HG03095 (cell line): Measurements from ENCODE around the gene BMI1.
"Not testable (repeated sequence)": the region's sequence is repeated elsewhere in the genome, so short reads cannot be mapped to it uniquely, and the experiment has no call there.

Source experiments
- ATAC-seq: cut with Tn5 transposase; IDR thresholded peaks from one replicate; pipeline ENCODE4 v1.9.1; 2021; ENCODE audit warnings: moderate library complexity; ENCODE audit not compliant: unreplicated experiment

The BMI1 gene

DNA sequence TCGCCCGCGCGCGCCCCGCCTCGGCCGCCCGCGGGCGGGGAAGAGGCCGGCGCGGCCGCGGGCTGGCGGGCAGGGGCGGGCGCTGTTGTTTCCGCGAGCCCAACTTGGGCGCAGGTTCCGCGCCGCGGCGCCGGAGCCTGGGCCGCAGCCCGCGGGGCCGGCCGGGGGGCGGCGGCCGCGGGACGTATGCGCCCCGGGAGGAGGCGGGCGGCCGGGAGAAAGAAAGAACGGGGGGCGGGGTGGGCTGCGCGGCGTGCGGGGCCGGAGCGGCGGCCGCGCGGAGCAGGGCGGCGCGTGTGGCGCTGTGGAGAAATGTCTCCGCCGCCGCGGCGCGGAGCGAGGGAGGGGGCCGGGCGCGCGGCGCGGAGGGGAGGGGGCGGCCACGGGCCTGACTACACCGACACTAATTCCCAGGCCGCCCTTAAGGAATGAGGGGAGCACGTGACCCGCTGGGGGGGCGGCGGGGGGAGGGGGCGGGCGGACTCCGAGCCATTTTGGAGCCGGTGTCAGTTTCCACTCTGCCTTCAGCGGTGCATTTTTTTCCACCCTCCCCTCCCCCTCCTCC lies at the start of gene BMI1:
Gene BMI1 (plus strand): TSS at position 509 of the 565 bp plus-strand sequence. CDS start 5,351 bp downstream, outside the sequence.
- peak; percentile 20 for ATAC-seq

DNA sequence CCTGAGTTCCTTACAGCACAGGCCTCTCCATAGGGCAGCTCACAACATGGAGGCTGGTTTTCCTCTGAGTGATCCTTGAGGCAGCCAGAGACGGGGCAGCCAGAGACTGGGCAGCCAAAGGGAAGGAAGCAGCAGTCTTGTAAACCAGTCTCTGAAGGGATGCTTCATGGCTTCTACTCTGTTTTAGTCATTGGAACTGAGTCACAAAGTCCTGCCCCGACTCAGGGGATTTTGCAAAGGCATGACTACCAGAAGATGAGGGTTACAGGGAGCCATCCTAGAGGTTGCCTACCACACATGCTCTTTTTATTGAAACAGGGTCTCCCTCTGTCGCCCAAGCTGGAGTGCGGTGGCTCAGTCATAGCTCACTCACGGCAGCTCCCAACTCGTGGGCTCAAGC lies 49.1 kb upstream of the BMI1 start:
- no peak for ATAC-seq

DNA sequence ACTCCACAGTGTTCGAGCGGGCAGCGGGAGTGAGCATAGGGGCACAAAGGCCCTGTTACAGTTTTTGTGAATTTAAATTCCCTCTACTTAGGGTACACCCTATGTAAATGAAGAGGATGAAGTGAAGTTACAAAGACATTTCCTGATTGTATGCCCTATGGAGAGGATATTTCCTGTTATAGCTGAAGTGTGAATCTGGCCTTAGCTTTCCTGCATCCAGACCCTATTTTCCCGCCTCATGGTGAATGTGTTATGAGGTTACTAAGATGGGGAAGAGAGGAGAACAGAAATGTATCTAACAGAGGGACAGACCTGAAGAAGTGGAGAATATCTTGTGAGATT lies 42.5 kb upstream of the BMI1 start:
- ATAC-seq, result no peak

DNA sequence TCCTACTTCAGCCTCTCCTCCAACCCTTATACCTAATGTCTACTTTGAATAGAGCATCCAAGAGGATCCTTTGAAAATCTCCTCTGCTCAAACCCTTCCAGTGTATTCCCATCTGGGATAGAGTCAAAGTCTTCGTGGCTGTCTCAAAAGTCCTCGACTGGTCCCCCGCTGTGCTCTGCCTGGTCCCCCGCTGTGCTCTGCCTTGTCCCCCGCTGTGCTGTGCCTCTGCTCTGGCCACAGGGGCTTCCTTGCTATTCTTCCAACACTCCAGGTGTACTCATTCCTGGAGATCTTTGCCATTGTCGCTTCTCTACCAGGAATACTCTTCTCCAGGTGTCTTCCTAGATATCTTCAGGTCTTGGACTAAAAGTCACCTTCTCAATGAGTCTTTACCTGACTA lies 40.8 kb upstream of the BMI1 start:
- ATAC-seq, result no peak

DNA sequence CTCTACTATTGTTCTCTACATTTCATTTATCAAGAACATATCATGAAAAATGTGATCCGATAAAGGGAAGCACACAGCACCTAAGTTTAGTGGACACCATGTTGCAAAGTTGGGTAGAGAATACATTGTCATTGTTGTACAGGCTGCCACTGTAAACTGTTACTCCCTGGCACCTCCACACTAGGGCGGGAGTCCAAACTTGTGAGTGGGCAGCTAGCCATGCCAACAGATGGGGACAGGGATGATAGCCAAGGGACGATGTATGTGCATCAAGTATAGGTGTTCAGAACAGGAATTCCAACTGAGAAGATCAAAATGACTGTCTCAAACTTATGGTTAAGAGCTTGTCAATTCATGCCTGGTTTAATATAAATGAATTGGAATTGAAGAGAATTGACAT lies 35.8 kb upstream of the BMI1 start:
- ATAC-seq, result no peak

DNA sequence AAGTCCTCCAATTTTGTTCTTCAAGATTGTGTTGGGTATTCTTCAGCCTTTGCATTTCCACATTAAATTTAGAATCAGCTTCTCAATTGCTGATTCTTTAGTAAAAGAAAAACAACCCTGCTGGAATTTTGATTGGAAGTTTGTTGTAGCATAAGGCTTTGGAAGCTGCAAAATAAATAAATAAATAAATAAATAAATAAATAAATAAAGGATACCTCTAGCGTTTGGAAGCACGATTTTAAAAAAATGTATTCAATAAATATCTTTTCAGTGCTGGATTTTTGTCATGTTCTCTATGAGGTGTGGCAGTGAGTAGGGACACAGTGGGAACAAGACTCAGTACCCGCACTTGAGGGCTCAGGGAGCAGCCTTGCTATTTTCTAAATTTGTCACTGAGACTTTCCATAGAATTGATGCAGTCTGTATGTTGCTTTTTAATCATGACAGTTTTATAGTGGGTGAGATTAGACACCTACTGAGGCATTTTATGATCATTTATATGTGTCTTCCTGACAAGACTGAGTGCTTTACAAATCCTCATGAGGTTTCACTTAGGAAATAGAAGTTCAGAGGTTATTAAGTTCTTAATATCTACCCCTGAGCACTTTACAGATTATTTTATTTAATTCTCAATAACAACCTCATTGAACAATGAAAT lies 27.0 kb upstream of the BMI1 start:
- no peak for ATAC-seq

DNA sequence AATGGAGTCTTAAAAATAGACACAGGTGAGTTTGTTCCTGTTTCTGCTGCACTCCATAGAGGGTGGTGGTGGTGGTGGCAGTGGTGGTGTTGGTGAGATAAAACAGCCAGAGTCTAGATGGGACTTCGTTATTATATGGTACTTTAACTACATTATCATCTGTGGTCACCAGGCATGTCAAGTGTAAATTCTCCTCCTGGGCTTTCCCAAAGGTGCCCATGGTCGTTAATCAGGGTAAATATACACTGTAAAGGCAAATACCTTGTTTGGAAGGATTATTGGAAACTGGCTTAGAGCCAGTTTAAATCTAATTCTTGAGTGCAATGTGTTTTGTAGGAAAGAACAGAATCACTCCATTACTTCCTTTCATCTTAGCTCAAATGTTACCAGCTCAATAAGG lies 26.2 kb upstream of the BMI1 start:
- ATAC-seq, result no peak

DNA sequence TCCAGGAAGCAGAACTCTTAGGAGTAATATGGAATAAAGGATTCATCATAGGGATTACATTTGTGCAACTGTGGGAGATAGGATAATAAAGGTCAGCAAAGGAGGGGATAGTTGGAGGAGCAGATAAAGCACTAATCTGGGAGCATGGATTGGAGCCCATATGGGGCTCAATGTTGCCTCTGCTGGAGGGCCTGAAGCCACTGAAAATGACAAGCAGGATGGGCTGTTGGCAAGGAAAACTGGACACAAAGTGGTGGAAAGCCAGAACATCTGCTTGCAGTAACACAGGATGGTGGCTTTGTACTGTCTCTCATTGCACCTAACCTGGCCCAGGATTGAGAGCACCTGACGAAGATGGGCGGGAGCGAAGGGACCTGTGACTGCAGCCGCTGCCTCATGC lies 19.7 kb upstream of the BMI1 start:
- no peak for ATAC-seq

DNA sequence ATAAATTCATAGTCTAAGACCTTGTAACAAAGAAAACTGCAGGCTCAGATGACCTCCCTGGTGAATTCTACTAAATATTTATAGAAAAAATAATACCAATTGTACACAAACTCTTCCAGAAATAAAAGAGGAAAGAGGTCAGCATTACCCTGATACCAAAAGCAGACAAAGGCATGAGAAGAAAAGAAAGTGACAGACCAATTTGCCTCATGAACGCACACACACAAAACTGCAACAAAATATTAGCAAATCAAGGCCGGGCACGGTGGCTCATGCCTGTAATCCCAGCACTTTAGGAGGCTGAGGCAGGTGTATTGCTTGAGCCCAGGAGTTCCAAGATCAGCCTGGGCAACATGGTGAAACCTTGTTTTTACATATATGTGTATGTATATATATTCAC lies 17.4 kb upstream of the BMI1 start:
- ATAC-seq, result no peak

DNA sequence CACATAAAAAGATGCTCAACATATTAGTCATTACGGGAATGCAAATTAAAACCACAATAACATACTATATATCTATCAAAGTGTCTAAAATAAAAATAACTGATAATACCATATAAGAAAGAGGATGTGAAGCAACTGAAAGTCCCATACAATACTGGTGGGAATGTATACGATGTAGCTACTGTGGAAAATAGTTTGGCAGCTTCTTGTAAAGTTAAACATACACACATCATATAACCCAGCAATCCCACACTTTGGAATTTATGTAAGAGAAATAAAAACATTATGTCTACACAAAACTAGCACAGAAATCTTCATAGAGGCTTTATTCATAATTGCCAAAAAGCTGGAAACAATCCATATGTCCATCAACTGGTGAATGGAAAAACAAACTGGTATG lies 15.2 kb upstream of the BMI1 start:
- no peak for ATAC-seq

DNA sequence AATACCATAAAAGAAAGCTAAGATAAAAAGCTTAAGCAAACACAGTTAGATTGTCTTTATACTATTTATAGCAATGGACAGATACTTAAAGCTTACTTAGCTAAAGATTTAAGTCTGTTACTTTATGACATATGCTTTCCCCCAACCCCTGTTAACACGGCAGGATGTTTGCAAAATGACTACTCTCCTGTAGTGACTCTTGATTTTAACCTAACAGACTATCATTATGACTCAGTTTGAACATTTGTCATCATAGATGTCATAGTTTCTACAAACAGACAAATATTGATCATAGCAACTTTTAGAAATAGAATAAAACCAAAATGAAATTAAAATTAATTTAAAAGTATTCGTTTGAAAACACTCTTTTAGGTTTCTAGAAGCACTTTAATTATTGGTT lies 12.5 kb upstream of the BMI1 start:
- ATAC-seq, result peak; percentile 98

DNA sequence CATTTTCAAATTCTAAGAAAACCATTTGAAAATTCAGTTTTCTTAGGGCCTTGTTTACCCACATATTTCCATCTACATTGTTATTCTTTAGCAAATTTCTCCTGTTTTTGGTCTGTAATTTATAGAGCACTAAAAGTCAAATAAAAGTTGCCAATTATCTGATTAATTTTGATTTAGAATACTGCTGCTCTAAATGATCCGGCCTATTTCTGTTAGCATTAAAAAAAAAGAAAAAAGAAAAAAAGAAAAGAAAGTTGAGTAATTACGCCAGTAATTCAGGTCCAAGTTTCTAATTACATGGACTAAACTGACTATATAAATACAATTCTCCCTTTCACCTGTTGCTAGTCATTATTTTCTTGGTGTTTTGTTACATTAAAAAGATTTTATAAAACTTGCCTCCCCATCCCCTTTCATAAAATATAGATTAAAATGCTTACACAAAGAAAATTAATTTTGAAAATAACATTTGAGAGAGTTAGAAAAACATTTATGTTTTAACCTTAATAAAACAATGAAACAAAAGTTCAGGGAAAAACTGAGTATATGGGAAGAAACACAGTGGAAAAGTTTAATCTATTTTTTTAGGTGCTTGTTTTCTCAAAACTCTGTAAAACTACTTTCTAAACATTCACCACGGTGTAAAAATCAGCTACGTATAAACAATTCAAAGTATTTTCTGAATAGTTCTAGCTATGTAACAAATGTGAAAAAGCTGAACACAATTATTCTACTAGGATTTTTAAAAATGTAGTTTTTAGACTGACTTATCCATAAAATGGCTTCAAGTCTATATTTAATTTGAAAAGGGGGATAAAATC lies 11.5 kb upstream of the BMI1 start:
- no peak for ATAC-seq

DNA sequence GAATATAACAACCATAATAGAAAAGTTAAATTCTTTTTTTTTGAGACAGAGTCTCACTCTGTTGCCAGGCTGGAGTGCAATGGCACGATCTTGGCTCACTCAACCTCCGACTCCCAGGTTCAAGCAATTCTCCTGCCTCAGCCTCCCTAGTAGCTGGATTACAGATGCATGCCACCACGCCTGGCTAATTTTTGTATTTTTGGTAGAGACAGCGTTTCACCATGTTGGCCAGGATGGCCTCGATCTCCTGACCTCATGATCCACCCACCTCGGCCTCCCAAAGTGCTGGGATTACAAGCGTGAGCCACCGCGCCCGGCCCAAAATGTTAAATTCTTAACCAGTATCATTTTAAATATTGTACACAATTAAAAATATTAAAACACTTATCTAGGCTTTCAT lies 10.9 kb upstream of the BMI1 start:
- ATAC-seq, result not testable (repeated sequence)

DNA sequence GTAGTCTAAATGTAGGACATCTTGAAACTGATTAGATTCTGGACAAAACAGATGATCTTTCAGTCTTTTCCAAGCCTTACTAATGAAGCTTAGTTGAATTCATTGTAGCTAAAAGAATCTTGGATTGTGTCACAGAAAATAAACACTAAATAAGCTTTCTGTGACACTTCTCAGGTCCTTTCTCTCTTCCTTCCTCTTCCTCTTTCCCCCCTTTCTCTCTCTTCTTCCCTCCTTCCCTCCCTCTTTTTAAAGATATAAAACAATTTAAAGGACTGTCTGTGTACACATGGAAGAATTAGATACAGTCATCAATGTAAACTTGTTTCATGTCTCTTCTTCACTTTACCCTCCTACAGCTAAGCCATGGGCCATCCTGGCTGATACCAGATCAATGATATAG lies 10.0 kb upstream of the BMI1 start:
- no peak for ATAC-seq

DNA sequence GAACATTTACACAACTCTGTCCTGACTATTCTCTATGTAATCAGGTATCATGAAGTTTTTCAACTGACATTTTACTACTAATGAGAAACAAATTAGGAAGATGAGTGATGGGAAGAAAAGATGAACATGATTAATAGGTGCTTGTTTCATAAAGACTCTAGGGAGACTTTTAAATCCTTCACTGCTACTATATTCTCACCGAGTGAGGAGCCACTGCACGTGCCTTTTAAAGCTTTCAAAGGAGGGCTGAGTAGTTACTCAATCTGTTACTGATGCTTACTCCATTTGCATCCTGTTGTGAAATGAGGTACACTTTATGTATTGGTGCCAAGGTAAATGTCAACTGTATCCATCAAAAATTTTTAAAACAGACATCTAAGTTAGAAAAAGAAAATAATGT lies 6.0 kb upstream of the BMI1 start:
- no peak for ATAC-seq

DNA sequence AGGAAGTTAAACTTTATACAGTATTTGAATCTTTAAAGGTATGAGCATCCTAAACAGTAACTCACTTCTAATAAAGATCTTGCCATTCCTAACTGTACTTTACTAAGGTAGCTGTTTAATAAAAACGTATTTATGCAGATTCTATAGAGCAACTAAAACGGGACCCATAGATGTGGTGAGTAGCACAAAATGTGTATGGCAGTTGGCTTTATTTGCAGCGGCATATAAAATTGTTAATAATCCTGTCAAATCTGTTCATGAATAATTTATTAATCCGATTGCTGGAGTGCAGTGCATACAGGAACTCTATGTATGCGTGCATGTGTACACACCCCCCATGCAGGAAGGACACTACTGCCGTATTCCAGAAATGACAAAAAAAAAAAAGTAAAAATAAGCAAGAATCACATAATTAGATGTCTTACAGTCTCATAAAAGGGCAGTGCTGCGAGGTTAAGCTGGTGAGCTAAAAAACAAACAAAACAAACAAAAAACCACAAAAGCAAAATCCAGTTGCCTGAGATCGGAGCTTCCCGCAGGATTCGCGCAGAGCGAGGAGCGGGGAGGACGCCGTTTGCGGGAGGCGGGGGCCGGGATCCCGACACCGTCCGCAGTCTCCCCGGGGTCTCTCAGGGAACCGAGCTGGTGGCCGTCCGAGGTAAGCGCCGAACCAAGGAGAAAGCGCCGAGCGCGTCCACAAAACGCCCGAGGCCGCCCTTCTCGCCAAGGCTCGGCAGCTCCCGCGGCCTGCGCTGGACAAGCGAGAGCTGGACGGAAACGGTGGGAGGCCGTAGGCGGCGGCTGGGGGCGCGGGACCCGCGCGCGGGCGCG lies 5.2 kb upstream of the BMI1 start:
- ATAC-seq, result peak; percentile 16

DNA sequence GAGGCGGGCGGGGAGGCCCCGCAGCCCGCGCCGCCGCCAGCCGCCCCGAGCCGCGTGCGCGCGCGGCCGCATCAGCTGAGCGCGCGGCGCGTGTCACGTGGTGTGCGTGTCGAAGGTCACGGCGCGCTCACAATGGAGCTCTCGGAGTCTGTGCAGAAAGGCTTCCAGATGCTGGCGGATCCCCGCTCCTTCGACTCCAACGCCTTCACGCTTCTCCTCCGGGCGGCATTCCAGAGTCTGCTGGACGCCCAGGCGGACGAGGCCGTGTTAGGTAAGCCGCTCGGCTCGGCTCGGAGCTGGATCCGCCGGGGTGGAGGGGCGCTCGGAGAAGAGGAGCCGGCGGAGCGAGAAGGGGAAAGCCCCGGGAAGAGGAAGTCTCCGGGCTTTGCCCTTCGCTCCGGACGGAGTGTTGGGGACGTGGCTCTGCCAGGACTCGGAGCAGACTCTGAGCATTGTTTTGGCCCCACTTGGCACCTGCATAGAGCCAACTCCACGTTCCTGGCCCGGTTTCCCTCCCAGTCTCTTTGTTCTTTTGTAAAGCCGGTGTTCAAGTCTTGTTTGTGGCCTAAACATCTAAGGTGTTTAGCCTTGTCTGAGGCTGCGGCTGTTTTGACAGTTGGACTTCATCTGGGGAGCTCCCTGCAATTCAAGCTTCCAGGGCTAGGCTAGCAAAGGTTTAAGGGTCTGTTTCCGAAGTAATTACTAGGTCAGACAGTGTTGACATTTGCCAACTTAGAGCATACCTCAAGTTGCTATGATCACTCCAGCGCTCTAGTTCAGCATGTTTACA lies 4.4 kb upstream of the BMI1 start, which contains the start of gene COMMD3:
Gene COMMD3 (plus strand): TSS at position 103 of the 790 bp plus-strand sequence. CDS start 30 bp downstream, at position 133.
- ATAC-seq, result peak; percentile 58

DNA sequence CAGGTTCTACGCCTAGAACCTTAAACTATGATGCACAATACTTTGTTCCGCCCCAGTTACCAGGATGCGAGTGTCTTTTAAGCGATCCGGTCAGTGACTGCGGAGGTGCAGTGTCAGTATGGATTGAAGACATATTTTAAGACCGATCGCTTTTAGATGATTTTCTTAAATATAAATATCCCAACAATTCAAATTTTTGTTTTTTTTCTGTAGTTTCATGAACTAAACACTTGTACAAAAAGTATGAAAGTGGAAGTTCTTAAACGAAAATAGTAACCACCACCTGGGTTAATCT lies 3.9 kb upstream of the BMI1 start:
- ATAC-seq, result peak; percentile 14

DNA sequence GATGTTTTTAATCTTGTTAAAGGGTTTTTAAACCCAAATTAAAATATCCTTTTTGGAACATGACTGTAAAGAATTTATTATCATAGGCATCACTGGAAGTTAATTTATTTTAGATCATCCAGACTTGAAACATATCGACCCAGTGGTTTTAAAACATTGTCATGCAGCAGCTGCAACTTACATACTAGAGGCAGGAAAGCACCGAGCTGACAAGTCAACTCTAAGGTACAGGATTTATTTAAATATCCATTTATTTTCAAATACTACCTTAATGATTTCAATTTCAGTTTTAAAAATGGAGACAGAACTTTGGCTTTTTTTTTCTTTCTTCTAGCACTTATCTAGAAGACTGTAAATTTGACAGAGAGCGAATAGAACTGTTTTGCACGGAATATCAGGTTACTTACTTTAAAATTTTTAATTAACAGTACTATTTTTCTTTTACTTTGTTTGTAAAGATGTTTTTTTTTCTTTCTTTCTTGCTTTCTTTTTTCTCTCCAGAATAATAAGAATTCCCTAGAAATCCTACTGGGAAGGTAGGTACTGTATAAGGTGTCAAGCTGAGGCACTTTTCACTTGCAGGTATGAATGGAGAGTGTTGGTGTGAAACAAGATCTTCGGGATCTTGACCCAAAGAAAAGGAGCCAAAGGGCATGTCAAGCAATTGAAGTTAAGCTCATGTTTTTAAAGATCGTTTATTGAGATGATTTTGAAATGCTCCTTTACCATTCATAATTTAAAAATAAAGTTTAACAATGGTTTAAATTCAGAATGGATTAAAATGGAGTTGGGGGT lies 2.9 kb upstream of the BMI1 start:
- ATAC-seq, result no peak

DNA sequence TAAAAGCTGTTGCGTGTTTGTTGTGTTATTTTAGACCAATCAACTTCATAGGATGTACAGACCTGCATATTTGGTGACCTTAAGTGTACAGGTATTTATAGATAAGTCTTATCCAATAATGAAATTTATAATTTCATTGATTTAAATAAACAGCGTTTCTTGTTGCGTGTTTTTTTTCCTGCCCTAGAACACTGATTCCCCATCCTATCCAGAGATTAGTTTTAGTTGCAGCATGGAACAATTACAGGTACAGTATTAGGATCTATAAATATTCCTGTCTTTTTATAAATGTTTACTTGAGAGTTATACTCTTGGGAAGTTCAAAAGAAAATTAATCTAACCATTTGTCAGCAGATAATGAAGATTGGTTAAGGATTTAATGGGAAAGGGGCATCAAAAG lies 2.1 kb upstream of the BMI1 start:
- ATAC-seq, result no peak
